ENCODE data around the gene VKORC1.

DNA sequence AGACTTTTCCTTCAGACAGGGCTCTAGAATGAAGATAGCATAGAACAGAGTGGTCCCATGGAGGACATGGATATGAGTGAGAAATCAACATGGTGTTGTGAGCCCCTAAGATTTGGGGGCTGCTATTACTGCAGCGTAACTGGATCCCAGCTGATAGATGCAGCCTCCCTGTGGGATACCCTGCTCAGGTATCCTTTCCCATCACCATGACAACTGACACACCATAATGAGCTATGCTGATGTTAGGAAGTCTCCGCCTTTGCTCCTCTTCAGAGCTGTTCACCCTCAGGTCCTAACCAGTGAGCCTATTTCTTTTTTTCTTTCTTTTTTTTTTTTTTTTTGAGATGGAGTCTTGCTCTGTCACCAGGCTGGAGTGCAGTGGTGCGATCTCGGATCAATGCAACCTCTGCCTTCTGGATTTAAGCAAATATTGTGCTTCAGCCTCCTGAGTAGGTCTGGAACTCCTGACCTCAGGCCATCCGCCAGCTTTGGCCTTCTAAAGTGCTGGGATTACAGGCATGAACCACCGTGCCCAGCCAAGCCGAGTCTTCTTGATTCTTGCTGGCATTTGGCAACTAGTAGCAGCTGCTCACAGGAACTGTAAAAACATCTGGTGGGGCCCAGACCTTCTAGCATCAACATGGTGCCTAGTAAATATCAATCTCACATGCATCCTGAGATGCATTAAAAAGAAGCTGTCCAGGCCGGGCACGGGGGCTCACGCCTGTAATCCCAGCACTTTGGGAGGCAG lies 44.1 kb downstream of the VKORC1 start:
- TF ChIP-seq, protein P1, sequence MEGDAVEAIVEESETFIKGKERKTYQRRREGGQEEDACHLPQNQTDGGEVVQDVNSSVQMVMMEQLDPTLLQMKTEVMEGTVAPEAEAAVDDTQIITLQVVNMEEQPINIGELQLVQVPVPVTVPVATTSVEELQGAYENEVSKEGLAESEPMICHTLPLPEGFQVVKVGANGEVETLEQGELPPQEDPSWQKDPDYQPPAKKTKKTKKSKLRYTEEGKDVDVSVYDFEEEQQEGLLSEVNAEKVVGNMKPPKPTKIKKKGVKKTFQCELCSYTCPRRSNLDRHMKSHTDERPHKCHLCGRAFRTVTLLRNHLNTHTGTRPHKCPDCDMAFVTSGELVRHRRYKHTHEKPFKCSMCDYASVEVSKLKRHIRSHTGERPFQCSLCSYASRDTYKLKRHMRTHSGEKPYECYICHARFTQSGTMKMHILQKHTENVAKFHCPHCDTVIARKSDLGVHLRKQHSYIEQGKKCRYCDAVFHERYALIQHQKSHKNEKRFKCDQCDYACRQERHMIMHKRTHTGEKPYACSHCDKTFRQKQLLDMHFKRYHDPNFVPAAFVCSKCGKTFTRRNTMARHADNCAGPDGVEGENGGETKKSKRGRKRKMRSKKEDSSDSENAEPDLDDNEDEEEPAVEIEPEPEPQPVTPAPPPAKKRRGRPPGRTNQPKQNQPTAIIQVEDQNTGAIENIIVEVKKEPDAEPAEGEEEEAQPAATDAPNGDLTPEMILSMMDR (conservative IDR thresholded peaks at IDR 0.05 in 1 of 2, IDR thresholded peaks at IDR 0.05 in 1 of 2; ENCODE audit: extremely low read depth in 1 of 2, insufficient read depth in 1 of 2, low read depth in 1 of 2, low read length in 2 of 2), result no peak
- no peak for TF ChIP-seq EZH2 (IDR thresholded peaks at IDR 0.05; ENCODE audit: borderline replicate concordance, low read length)
